AG10803 (cell line): Measurements from ENCODE around the gene CSRNP3.

Source experiments
- DNase-seq: peaks from one replicate; pipeline ENCODE4 v3.0.0; 2010; ENCODE audit warnings: low read depth
- H3K4me3 ChIP-seq: 2 replicates; pipeline ENCODE4 v1.5.1; 2011; ENCODE audit warnings: mild to moderate bottlenecking, low read length, control low read depth
- TF ChIP-seq, protein P1 (sequence below): conservative IDR thresholded peaks from 2 replicates; pipeline ENCODE4 v1.5.1; 2011; ENCODE audit warnings: mild to moderate bottlenecking, low read length, control low read depth, inconsistent platforms

CSRNP3 gene

DNA sequence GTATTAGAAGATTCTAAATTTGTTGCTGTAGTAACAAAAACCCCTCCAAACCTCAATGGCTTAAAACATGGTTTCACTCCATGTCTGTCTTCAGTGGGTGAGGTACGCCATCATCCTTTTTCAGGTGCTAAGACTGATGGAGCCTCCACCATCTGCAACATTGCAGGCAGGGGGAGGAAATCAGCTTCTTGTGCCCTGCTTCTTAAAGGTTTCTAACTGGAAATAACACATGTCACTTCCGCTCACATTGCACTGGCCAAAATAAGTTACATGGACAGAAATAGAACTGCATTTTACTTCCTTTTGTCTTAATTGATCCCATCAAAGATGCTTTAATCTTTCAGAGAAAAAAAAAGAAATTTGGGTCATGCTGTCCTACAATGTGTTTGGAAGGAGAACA is 230.4 kb downstream of the CSRNP3 start:
- no peak overlapping the region for H3K4me3 ChIP-seq
- TF ChIP-seq, protein P1, sequence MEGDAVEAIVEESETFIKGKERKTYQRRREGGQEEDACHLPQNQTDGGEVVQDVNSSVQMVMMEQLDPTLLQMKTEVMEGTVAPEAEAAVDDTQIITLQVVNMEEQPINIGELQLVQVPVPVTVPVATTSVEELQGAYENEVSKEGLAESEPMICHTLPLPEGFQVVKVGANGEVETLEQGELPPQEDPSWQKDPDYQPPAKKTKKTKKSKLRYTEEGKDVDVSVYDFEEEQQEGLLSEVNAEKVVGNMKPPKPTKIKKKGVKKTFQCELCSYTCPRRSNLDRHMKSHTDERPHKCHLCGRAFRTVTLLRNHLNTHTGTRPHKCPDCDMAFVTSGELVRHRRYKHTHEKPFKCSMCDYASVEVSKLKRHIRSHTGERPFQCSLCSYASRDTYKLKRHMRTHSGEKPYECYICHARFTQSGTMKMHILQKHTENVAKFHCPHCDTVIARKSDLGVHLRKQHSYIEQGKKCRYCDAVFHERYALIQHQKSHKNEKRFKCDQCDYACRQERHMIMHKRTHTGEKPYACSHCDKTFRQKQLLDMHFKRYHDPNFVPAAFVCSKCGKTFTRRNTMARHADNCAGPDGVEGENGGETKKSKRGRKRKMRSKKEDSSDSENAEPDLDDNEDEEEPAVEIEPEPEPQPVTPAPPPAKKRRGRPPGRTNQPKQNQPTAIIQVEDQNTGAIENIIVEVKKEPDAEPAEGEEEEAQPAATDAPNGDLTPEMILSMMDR = no peak
- no peak for DNase-seq

DNA sequence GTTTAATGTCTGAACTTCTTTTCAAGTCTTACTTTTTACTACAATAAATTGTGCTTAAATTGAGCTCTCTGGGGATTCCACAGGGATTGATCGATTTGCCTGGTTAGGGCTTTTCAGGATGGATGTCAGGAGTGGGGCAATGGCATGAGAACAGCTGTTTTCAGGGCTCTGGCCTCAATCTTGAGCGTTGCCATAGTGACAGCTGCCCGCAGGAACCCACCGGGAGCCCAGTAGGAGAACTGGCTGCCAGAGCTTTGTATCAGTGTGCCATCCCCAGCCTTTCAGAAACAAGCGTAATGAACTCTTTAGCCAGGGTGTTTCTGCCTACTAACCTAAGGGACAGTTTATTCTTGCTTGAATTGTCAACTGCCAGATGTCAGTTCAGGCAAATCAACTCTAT is 231.0 kb downstream of the CSRNP3 start:
- TF ChIP-seq, protein P1 = no peak
- no peak overlapping the region for H3K4me3 ChIP-seq
- no peak for DNase-seq

DNA sequence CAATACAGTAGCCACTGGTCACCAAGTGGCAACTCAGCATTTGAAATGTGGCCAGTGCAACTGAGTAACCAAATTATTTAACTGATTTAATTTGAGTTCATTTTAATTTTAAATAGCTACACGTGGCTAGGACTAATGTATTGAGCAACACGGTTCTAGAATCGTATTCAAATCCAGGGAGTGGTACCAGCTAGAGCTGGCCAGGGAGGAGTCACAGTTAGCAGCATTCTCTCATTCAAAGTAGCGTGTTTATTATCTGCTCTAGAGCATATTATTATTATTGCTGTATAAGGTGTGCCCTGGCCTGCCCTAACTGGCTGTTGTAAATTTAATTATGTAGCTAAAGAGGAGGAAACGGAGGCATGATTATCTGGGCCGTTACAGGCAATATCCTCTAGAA is 231.6 kb downstream of the CSRNP3 start:
- no peak overlapping the region for H3K4me3 ChIP-seq

DNA sequence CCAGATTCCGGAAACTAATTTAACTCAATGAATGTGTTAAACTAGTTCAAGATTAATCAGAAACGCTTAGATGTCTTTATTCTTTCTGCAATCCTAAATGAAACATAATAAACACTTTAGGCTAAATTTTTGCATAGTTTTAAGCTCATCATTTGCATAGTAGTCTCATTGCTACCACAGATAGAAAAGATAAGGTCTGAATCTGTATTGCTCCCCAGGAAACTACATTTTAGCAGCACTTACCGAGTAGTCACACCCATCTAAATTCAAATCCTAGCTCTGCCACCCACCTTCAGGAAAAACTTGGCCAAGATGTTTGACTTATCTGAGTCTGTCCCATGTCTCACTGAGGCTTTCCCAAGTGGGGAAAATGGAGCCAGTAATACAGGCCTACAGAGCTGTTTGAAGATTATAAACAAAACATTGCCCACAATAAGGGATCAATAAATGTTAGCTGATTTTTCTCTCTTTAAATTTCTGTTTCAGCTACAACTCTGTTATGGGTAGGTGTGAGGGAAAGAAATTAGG is 237.5 kb downstream of the CSRNP3 start:
- TF ChIP-seq, protein P1 = no peak
- no peak overlapping the region for H3K4me3 ChIP-seq
- no peak for DNase-seq

More for the DNA sequence above, 231.6 kb downstream of the CSRNP3 start:
- TF ChIP-seq, protein P1 = no peak
- DNase-seq = no peak

DNA sequence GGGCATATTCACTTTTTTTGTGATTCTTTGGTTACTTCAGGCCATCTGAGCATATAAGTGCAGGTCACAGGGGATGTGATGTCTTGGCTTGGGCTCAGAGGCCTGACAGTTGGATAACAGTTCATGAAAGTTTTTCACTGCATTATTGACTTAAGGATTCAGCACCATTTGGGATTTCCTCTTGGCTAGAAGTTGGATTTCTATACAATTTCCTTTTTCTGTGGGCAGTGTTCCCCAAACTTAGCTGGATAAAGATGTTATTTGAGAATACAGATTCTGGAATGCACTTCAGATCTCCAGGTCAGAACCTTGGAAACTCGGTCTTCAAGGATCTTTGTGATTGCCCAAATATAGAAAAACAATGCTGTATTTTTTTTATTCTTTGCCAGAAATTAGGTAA is 246.6 kb downstream of the CSRNP3 start:
- H3K4me3 ChIP-seq = no peak overlapping the region
- TF ChIP-seq, protein P1 = no peak
- no peak for DNase-seq

DNA sequence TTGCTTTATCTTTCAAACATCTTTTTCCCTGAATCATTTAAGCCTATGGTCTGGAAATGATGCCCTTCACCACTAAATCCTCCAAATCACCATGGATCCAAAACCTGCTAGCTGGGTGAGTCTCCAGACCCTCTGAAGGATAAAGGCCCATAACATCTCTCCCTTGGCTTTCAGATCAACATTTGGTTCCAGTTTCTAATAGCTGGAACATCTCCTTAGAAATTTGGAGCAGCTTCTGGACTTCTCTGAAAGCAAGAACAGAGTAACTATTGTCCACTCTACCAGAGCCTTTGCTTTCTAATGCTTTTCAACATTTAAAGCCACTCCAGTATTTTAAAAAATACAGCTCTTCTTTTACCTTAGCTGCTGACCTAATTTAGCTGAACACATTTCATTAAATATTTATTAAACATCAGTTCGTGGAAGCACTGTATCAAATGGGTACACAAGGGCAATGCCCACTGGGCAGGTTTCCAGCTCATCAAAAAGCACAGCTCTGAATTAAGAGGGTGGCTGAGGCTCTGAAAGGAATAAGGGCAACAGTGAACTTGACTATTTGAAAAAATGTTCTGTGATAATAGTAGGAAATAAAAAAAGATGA is 249.2 kb downstream of the CSRNP3 start:
- no peak overlapping the region for H3K4me3 ChIP-seq
- no peak for DNase-seq
- TF ChIP-seq, protein P1 = no peak

DNA sequence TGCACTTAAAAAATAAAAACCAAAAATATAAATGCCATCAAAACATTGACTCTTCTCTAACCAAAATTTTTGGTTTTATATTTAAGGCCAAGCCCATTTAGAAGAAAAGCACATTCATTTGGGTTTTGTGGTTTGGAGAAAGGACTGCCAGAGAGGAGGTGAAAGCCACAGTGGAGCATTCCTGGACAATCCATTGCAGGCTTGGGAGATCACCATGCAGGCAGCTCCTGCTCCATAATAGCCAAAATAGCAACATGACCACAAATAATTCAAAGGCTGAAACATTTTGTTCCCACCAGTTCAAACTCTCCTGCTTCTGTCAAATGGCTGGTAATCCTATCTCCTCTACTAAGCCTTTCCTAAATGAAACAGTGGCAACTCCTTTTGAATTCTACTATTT is 251.0 kb downstream of the CSRNP3 start:
- TF ChIP-seq, protein P1 = no peak
- DNase-seq = peak; percentile 97
- no peak overlapping the region for H3K4me3 ChIP-seq
